Measurements from ENCODE around the gene PTPRM.

DNA sequence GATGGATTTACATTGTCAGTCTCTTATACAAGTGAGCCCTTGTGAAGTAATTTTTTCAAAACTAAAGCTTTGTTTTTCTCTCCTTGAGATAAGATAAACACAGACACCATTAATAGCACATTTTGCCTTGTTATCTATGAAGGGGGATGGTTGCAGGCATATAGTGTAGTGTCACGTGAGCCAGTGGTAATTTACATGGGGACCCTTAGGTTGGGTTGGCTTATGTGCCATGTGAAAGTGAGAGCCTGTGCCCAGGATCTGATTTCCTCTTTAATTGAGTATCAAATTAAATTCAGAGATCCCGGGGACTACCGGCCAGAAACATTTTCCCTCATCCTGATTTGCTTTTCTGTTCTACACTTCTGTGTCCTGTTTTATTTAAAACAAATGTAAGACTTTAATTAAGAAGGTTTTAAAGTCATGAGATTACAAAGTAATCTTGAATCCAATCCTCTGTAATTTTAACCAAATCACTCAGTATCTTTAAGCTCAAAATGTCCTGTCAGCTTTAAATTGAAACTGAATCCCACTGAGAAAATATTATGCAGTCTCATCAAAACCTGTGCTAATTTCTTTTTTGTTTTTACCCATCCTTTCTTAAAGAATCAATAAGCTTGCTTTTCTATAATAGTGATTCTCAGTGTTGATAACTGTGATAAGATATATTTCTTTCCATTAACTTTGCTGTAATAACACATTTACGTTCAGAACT, 63.8 kb downstream of the PTPRM start:
- TF ChIP-seq, protein P1, sequence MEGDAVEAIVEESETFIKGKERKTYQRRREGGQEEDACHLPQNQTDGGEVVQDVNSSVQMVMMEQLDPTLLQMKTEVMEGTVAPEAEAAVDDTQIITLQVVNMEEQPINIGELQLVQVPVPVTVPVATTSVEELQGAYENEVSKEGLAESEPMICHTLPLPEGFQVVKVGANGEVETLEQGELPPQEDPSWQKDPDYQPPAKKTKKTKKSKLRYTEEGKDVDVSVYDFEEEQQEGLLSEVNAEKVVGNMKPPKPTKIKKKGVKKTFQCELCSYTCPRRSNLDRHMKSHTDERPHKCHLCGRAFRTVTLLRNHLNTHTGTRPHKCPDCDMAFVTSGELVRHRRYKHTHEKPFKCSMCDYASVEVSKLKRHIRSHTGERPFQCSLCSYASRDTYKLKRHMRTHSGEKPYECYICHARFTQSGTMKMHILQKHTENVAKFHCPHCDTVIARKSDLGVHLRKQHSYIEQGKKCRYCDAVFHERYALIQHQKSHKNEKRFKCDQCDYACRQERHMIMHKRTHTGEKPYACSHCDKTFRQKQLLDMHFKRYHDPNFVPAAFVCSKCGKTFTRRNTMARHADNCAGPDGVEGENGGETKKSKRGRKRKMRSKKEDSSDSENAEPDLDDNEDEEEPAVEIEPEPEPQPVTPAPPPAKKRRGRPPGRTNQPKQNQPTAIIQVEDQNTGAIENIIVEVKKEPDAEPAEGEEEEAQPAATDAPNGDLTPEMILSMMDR (IDR thresholded peaks at IDR 0.05) = no peak
- no peak for TF ChIP-seq POLR2A (IDR thresholded peaks at IDR 0.05)

Data from gastroesophageal sphincter (tissue), 3 donors.